Bronchial epithelial cell (primary cell): ENCODE results near the gene ROGDI. TPM values are rescaled to one million over a fixed set of nuclear protein-coding genes. Genes with fewer than 3 reads are reported as not detected.
A peak's percentile ranks its signal among the peaks of the same experiment; 100 is the strongest.

Experiments used
- DNase-seq: peaks from one replicate; pipeline ENCODE4 v3.0.0-alpha.2; 2010; ENCODE audit warnings: low read depth
- FAIRE-seq: peaks from 2 replicates; lab custom pipeline; 2011; peaks lifted over from hg19 to GRCh38; lab: Jason Lieb, UNC
- H3K27me3 ChIP-seq: 2 replicates; pipeline ENCODE4 v1.5.1; 2011; ENCODE audit warnings: low read length; ENCODE audit not compliant: control insufficient read depth, insufficient read depth
- H3K36me3 ChIP-seq: 2 replicates; pipeline ENCODE4 v1.5.1; 2011; ENCODE audit warnings: low read length; ENCODE audit not compliant: control insufficient read depth, insufficient read depth
- H3K4me3 ChIP-seq: 2 replicates; pipeline ENCODE4 v1.5.1; 2011; ENCODE audit warnings: mild to moderate bottlenecking, low read depth, low read length, control low read depth
- total RNA-seq: library from RNA; depleted of rRNA; stranded (reverse); fragments of >200 nt; gene quantifications from 2 replicates; pipeline ENCODE4 v1.2.1, GENCODE V29; 2014
- TF ChIP-seq, protein P1 (sequence below): IDR thresholded peaks from 2 replicates; pipeline ENCODE4 v1.5.1; 2011; ENCODE audit warnings: mild to moderate bottlenecking, moderate library complexity, low read length, control low read depth, inconsistent platforms; ENCODE audit not compliant: insufficient read depth, severe bottlenecking

ROGDI gene
- total RNA-seq, 1 donor from 2014 or later = 16.1 TPM

DNA sequence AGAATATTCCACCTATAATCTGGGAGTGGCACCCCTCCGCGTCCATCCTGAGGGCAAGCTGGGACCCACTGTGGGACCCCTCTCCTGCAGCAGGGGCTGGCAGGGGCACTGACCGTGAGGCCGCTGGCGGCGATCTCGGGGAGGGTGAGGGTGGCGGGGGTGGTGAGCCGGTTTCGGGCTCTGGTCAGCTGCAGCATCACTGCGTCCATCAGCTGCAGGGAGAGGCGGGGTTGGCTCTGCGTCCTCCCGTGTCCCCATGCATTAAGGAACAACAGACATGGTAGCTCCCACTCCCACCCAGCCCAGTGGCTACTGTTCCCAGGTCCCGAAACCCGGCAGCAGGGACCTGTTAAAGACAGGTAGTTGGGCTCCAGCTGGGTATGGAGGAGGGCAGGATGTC lies 4.0 kb downstream of the ROGDI start:
- TF ChIP-seq, protein P1, sequence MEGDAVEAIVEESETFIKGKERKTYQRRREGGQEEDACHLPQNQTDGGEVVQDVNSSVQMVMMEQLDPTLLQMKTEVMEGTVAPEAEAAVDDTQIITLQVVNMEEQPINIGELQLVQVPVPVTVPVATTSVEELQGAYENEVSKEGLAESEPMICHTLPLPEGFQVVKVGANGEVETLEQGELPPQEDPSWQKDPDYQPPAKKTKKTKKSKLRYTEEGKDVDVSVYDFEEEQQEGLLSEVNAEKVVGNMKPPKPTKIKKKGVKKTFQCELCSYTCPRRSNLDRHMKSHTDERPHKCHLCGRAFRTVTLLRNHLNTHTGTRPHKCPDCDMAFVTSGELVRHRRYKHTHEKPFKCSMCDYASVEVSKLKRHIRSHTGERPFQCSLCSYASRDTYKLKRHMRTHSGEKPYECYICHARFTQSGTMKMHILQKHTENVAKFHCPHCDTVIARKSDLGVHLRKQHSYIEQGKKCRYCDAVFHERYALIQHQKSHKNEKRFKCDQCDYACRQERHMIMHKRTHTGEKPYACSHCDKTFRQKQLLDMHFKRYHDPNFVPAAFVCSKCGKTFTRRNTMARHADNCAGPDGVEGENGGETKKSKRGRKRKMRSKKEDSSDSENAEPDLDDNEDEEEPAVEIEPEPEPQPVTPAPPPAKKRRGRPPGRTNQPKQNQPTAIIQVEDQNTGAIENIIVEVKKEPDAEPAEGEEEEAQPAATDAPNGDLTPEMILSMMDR = no peak
- no peak for FAIRE-seq
- Histone ChIP-seq H3K4me3 (no peak overlapping the region), H3K36me3 (peaks cover 10% of the 10 kb centered on the region), H3K27me3 (no peaks in the 10 kb centered on the region)
- DNase-seq = no peak

DNA sequence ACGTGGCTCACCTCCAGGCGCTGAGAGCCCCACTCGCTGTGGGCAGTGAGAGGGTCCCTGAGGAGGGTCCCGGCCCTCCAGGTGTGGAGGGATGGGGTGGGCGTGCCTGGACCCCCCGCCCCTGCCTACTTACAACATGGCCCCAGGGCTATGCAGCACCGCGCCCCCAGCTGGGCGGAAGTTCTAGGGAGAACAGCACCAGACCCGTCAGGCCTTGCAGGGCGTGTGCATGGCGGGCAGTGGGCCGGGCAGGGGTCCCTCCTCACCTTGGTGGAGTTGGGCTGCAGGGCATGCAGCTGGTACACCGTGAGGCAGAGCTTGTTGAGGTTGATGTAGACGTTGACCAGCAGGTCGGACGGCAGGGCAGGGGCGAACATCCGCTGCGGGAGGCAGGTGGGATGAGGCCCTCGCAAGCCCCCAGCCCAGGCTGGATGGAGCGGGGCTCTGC lies 4.6 kb downstream of the ROGDI start:
- peaks cover 10% of the 10 kb centered on the region for H3K36me3 ChIP-seq
- FAIRE-seq (peak; percentile 28), DNase-seq (no peak)
- no peaks in the 10 kb centered on the region for H3K27me3 ChIP-seq
- H3K4me3 ChIP-seq = no peak overlapping the region
- TF ChIP-seq, protein P1 = no peak

DNA sequence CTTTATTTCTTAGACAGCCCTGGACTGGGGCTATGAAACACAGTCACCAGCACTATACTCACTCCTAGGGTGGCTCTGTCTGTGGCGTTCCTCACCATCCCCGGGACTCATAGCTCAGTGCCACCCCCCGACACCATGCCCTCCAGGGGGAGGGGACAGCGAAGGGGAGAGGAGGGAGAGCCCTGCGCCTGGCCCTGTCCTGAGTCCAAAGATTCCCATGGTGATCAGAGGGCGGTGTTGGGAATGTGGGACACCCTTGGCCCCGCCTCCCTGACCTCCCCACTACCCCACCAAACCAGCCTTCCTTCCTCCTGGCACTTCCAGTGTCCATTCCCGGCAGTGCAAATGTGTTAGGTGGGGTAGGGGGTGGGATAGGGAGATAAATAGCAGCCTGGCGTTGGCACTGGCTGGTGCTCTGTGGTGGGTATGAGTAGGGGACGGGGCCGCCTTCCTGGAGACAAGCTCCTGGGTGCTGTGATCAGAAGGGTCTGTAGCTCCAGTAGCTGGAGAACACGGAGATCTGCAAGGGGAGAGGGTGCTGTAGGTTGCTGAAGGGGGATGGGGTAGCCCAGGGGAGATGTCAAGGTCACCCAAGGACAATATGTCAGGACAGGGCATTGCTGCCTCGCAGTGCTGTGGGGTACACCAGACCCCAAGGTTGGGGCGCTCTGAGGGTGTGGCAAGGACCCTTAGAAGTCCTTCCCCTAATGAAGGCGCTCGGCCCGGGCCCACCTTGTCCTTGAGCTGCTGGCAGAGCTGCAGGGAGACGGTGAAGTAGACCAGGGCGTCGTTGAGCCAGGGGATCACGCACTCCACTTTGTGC lies 5.2 kb downstream of the ROGDI start:
- H3K4me3 ChIP-seq = no peak overlapping the region
- peaks cover 10% of the 10 kb centered on the region for H3K36me3 ChIP-seq
- DNase-seq = no peak
- TF ChIP-seq, protein P1 = no peak
- FAIRE-seq = no peak
- H3K27me3 ChIP-seq = no peaks in the 10 kb centered on the region

DNA sequence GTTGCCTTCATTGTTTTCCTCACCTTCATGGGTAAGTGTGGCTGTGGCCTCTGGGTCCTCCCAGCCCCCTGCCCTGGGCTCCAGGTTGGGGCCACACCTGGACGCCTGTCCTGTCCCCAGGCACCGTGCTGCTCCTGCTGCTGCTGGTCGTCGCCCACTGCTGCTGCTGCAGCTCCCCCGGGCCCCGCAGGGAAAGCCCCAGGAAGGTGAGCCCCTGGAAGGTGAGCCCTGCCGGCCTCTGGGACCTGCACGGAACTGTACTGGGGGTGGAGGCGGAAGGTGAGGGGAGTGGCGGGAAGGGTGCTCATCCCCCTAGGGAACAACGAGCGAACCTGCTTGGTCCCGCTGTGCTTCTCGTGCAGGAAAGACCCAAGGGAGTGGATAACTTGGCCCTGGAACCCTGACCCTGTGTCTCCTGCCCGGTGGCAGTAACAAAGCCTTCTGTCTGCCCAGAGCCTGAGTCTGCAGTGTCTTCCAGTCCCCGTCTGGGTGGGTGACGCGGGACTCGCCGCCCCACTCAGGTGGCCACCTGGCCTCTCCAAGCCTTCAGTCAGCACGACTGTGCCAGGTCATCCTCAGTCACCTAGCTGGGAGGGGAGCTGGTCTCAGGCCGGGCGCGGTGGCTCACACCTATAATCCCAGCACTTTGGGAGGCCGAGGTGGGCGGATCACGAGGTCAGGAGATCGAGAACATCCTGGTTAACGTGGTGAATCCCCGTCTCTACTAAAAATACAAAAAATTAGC lies 6.4 kb downstream of the ROGDI start:
- Histone ChIP-seq H3K27me3 (no peaks in the 10 kb centered on the region), H3K4me3 (no peak overlapping the region), H3K36me3 (peaks cover 10% of the 10 kb centered on the region)
- DNase-seq (no peak), FAIRE-seq (no peak)
- TF ChIP-seq, protein P1 = no peak

DNA sequence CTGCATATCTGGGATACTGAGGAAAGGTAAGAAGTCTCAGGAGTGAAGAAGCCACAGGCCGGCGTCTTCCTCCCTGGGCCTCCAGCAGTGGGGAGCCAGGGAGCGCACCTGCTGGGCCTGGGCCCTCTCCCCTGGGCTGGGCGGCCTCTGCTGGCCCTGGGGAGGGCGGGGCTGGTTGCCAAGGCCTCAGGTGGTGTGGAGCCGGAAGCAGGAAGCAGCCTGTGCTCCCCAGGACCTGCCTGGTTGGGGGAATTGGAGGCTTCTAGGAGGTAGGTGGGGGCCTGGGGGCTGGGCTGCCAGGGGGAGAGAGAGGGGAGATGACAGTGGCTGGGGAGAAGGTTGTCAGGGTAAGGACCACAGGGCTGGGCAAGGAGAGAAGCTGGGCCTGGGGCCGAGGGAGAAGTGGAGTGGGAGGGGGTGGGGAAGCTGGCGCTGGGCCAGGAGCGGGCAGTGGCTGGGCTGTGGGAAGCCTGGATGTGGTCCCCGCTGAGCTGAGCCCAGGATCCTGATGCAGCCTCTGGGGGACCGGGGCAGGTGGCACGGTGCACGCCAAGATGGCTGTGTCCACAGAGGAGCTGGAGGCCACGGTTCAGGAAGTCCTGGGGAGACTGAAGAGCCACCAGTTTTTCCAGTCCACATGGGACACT lies 7.1 kb downstream of the ROGDI start, which contains the start of gene SMIM22:
SMIM22 (plus strand) TSS at position 189 of the 647 bp plus-strand sequence; CDS start at position 555, 366 bp downstream.
- Histone ChIP-seq H3K36me3 (peaks cover 10% of the 10 kb centered on the region), H3K27me3 (no peaks in the 10 kb centered on the region), H3K4me3 (peak within 1 kb of the TSS; percentile 21)
- TF ChIP-seq, protein P1 = no peak
- DNase-seq (no peak), FAIRE-seq (no peak)
